Loucy (cell line): ENCODE measurements around the gene TNPO1.

Experiments used
- CTCF ChIP-seq: fragments of 200-600 bp; sonication (generic); conservative IDR thresholded peaks from 2 replicates; pipeline ENCODE4 v1.5.1; 2014; ENCODE audit warnings: mild to moderate bottlenecking, antibody characterized with exemption, low read length
- EZH2phosphoT487 ChIP-seq: fragments of 200-600 bp; IDR thresholded peaks from 2 replicates; pipeline ENCODE4 v1.6.1; 2018; ENCODE audit warnings: antibody characterized with exemption, mild to moderate bottlenecking, moderate library complexity, borderline replicate concordance

GRCh38 chr5:72829707-72830106 lies 13.2 kb downstream of the TNPO1 start:
- TF ChIP-seq CTCF (no peak), EZH2phosphoT487 (no peak)
